Stimulated activated CD4-positive, alpha-beta T cell treated with anti-CD3 and anti-CD28 coated beads, Interleukin-2, amount 100 ng/mL, for 4 hours (primary cell): ENCODE results near the gene LIPH.
"Not testable (repeated sequence)": the region's sequence is repeated elsewhere in the genome, so short reads cannot be mapped to it uniquely, and the experiment has no call there.

Source experiments
- DNase-seq: peaks from one replicate; pipeline ENCODE4 v3.0.0-alpha.2; 2020; ENCODE audit warnings: low read depth

LIPH gene

GRCh38 chr3:185488465-185488864 lies 63.9 kb downstream of the LIPH start:
- DNase-seq, result no peak

- no peak for DNase-seq
Measured at GRCh38 chr3:185486394-185486793, 66.0 kb downstream of the LIPH start.

- DNase-seq, result no peak
Measured at GRCh38 chr3:185484296-185484695, 68.1 kb downstream of the LIPH start.

GRCh38 chr3:185479373-185479945 lies 72.9 kb downstream of the LIPH start:
- DNase-seq, result no peak

- no peak for DNase-seq
Measured at GRCh38 chr3:185477316-185477715, 75.1 kb downstream of the LIPH start.

GRCh38 chr3:185474922-185475321 lies 77.5 kb downstream of the LIPH start:
- not testable (repeated sequence) for DNase-seq

GRCh38 chr3:185473290-185473815 lies 79.0 kb downstream of the LIPH start:
- DNase-seq, result no peak

GRCh38 chr3:185470323-185470722 lies 82.1 kb downstream of the LIPH start:
- DNase-seq, result no peak

GRCh38 chr3:185469542-185469941 lies 82.8 kb downstream of the LIPH start:
- no peak for DNase-seq

- not testable (repeated sequence) for DNase-seq
Measured at GRCh38 chr3:185466123-185466522, 86.3 kb downstream of the LIPH start.

GRCh38 chr3:185465471-185465870 lies 86.9 kb downstream of the LIPH start:
- DNase-seq, result no peak

- no peak for DNase-seq
Measured at GRCh38 chr3:185460719-185461350, 91.6 kb downstream of the LIPH start.

GRCh38 chr3:185460309-185460708 lies 92.1 kb downstream of the LIPH start:
- no peak for DNase-seq

- no peak for DNase-seq
Measured at GRCh38 chr3:185457376-185457775, 95.0 kb downstream of the LIPH start.
